ENCODE data around the gene MMP15.

- TF ChIP-seq CTCF (IDR thresholded peaks at IDR 0.05) (no peak), ATF3 (CRISPR knock-in tag; conservative IDR thresholded peaks at IDR 0.05) (no peak), MAX (CRISPR knock-in tag; IDR thresholded peaks at IDR 0.05) (no peak), JUN (CRISPR knock-in tag; IDR thresholded peaks at IDR 0.05) (no peak), NR2C2 (CRISPR knock-in tag; IDR thresholded peaks at IDR 0.05) (no peak), ERG (CRISPR knock-in tag; IDR thresholded peaks at IDR 0.05) (no peak), E2F1 (CRISPR knock-in tag; IDR thresholded peaks at IDR 0.05) (no peak)
Observed at GRCh38 chr16:58001781-58002415, 23.7 kb upstream of the MMP15 start.
